ENCODE results near the gene RBBP9. TPM values are rescaled to one million over a fixed set of nuclear protein-coding genes. Genes with fewer than 3 reads are reported as not detected.
A peak's percentile ranks its signal among the peaks of the same experiment; 100 is the strongest.
"Not testable (repeated sequence)": the region's sequence is repeated elsewhere in the genome, so short reads cannot be mapped to it uniquely, and the experiment has no call there.

The RBBP9 gene
- total RNA-seq, 1 donor = 34.6 TPM

- H3K4me3 ChIP-seq (ENCODE audit: low read depth, low read length) = peak within 1 kb of the TSS; percentile 96
- DNase-seq (ENCODE audit: low read depth) = peak; percentile 97
- no peak for TF ChIP-seq CTCF (IDR thresholded peaks at IDR 0.05; ENCODE audit: insufficient read depth, low read length)
Observed at GRCh38 chr20:18507218-18508191, 10.5 kb upstream of the RBBP9 start, which contains the start of gene SEC23B. Gene SEC23B, plus strand, starts transcription at chr20:18507940. Its CDS starts 2,896 bp downstream, at chr20:18510836.

GRCh38 chr20:18506744-18507143 lies 9.7 kb upstream of the RBBP9 start:
- no peak for DNase-seq (ENCODE audit: low read depth)
- TF ChIP-seq CTCF (IDR thresholded peaks at IDR 0.05; ENCODE audit: insufficient read depth, low read length) = no peak
- H3K4me3 ChIP-seq (ENCODE audit: low read depth, low read length) = peak overlapping the region; percentile 96

DNA sequence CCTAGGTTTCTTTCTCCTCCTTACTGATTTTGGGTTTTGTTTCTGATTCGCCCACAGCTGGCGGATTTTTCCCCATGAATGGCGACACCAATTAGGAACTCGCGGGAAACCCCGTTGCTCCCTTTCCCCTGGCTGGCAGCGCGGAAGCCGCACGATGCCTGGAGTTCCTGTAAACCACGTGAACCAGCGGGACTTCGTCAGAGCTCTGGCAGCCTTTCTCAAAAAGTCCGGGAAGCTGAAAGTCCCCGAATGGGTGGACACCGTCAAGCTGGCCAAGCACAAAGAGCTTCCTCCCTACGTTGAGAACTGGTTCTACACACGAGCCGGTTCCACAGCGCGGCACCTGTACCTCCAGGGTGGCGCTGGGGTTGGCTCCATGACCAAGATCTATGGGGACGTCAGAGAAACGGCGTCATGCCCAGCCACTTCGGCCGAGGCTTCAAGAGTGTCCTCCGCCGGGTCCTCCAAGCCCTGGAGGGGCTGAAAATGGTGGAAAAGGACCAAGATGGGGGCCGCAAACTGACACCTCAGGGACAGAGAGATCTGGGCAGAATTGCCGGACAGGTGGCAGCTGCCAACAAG lies 7.5 kb upstream of the RBBP9 start:
- H3K4me3 ChIP-seq (ENCODE audit: low read depth, low read length) = no peak overlapping the region
- DNase-seq (ENCODE audit: low read depth) = peak; percentile 52
- TF ChIP-seq CTCF (IDR thresholded peaks at IDR 0.05; ENCODE audit: insufficient read depth, low read length) = no peak

DNA sequence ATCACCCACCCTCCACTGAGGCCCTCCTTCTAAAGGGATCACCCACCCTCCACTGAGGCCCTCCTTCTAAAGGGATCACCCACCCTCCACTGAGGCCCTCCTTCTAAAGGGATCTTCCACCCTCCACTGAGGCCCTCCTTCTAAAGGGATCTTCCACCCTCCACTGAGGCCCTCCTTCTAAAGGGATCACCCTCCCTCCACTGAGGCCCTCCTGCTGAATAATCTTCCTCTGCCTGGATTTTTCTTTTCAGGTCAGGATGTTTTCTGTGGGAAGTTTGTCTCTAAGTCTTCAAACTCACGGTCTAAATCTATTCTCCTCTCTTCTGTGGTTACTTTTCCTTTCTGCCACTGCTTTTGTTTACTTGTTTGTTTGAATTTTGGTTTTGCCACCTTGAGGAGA lies 4.6 kb upstream of the RBBP9 start:
- not testable (repeated sequence) for H3K4me3 ChIP-seq (ENCODE audit: low read depth, low read length); DNase-seq (ENCODE audit: low read depth)

- DNase-seq (ENCODE audit: low read depth) = no peak
- H3K4me3 ChIP-seq (ENCODE audit: low read depth, low read length) = no peak overlapping the region
- TF ChIP-seq CTCF (IDR thresholded peaks at IDR 0.05; ENCODE audit: insufficient read depth, low read length) = no peak
Observed at GRCh38 chr20:18497603-18498002, 578 bp upstream of the RBBP9 start.

GRCh38 chr20:18496042-18496441 lies 983 bp downstream of the RBBP9 start:
- TF ChIP-seq CTCF (IDR thresholded peaks at IDR 0.05; ENCODE audit: insufficient read depth, low read length) = no peak
- no peak for DNase-seq (ENCODE audit: low read depth)
- H3K4me3 ChIP-seq (ENCODE audit: low read depth, low read length) = peak overlapping the region; percentile 93

GRCh38 chr20:18488301-18488700 lies 8.7 kb downstream of the RBBP9 start:
- TF ChIP-seq CTCF (IDR thresholded peaks at IDR 0.05; ENCODE audit: insufficient read depth, low read length) = no peak
- no peak for DNase-seq (ENCODE audit: low read depth)
- H3K4me3 ChIP-seq (ENCODE audit: low read depth, low read length) = no peak overlapping the region

Data from fibroblast of the aortic adventitia (primary cell).